ENCODE data around the gene FAM180A. TPM values are rescaled to one million over a fixed set of nuclear protein-coding genes. Genes with fewer than 3 reads are reported as not detected.

The FAM180A gene
- total and polyA plus RNA-seq, 2 donors (not counting 1 experiment from before 2014, with no cell fraction given): not detected

- Histone ChIP-seq H4K20me1 (ENCODE audit: control insufficient read depth, insufficient read depth, low read length, poor library complexity, severe bottlenecking) (no peaks in the 10 kb centered on the region), H3K9ac (ENCODE audit: low read length) (no peak overlapping the region), H3K79me2 (ENCODE audit: control insufficient read depth, insufficient read depth, low read length) (no peaks in the 10 kb centered on the region), H3K4me1 (ENCODE audit: control insufficient read depth in 2 of 2, insufficient read depth in 2 of 2, low read length in 2 of 2) (no peaks in the 10 kb centered on the region), H3K27ac (ENCODE audit: low read length in 2 of 2) (no peak overlapping the region), H3K4me3 (ENCODE audit: control extremely low read depth in 1 of 5, extremely low read depth in 1 of 5, insufficient read depth in 1 of 5, low read depth in 2 of 5, low read length in 4 of 5) (no peak overlapping the region), H3K27me3 (replicated peaks in 1 of 4; ENCODE audit: control extremely low read depth in 1 of 4, control insufficient read depth in 3 of 4, insufficient read depth in 4 of 4, low read length in 3 of 4) (no peaks in the 10 kb centered on the region), H3K36me3 (replicated peaks in 1 of 2; ENCODE audit: control extremely low read depth in 1 of 2, control insufficient read depth in 1 of 2, extremely low read depth in 1 of 2, insufficient read depth in 2 of 2, low read length in 1 of 2) (no peaks in the 10 kb centered on the region), H3K4me2 (replicated peaks; ENCODE audit: low read depth, low read length, poor library complexity, severe bottlenecking) (no peak overlapping the region), H2AFZ (ENCODE audit: insufficient read depth, low read depth, low read length, poor library complexity, severe bottlenecking) (no peak overlapping the region), H3K9me3 (ENCODE audit: control extremely low read depth in 1 of 3, control insufficient read depth in 2 of 3, insufficient read depth in 1 of 3, low read length in 2 of 3) (no peaks in the 10 kb centered on the region)
- Mint-ChIP-seq H3K27ac (no peak overlapping the region), H3K27me3 (peaks cover 10% of the 10 kb centered on the region), H3K9me3 (ENCODE audit: insufficient read depth) (no peaks in the 10 kb centered on the region), H3K4me3 (no peak overlapping the region), H3K4me1 (no peaks in the 10 kb centered on the region)
- ChIA-PET CTCF (interaction anchor here (0.8 kb wide), 1 partner anchor 10 kb away, joined by 3 read pairs; no protein-coding TSS in a partner anchor), POLR2A (no interaction called here)
- intact Hi-C loops (cut with micrococcal nuclease): no loop called here
- ATAC-seq (ENCODE audit: low read depth) (no peak), DNase-seq (no peak)
- WGBS (ENCODE audit: insufficient coverage): 99% methylated on average over 7 of the region's 8 CpGs
- TF ChIP-seq CTCF (IDR thresholded peaks at IDR 0.05) (no peak), EZH2 (IDR thresholded peaks at IDR 0.05; ENCODE audit: borderline replicate concordance, insufficient read depth, low read depth, low read length, poor library complexity, severe bottlenecking) (no peak)
Measured at GRCh38 chr7:135744938-135745702, 3.5 kb downstream of the FAM180A start.

All from B cell (primary cell).